C4-2B (cell line): ENCODE results near the gene SRRM4.

Experiments
- H3K27ac ChIP-seq: fragments of 450-650 bp; 2 replicates; pipeline ENCODE4 v1.5.1; 2017
- ZFX ChIP-seq: fragments of 450-650 bp; IDR thresholded peaks from 2 replicates; pipeline ENCODE4 v1.6.1; 2017
- TF ChIP-seq, protein P1 (sequence below): fragments of 450-650 bp; conservative IDR thresholded peaks from 2 replicates; pipeline ENCODE4 v1.5.1; 2017; ENCODE audit warnings: mild to moderate bottlenecking

The SRRM4 gene

DNA sequence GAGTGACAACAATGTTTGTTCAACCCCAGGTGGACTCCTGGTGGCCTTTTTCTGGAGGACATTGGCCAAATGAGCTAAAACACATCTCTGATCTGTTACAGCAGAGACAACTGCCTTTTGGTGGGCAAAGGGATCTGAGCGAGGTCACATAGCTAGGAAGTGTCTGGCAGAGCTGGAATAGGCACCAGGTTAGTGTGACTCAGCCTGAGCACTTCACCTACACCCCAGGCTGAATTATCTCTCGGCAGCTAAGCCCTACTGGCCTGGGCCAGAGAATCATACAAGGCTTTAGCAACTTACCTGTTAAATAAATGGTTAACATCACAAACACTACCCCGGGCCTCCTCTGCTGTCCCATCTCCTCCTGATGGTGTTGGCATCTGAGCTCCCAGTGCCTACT, 147.2 kb downstream of the SRRM4 start:
- no peak for TF ChIP-seq ZFX
- TF ChIP-seq, protein P1, sequence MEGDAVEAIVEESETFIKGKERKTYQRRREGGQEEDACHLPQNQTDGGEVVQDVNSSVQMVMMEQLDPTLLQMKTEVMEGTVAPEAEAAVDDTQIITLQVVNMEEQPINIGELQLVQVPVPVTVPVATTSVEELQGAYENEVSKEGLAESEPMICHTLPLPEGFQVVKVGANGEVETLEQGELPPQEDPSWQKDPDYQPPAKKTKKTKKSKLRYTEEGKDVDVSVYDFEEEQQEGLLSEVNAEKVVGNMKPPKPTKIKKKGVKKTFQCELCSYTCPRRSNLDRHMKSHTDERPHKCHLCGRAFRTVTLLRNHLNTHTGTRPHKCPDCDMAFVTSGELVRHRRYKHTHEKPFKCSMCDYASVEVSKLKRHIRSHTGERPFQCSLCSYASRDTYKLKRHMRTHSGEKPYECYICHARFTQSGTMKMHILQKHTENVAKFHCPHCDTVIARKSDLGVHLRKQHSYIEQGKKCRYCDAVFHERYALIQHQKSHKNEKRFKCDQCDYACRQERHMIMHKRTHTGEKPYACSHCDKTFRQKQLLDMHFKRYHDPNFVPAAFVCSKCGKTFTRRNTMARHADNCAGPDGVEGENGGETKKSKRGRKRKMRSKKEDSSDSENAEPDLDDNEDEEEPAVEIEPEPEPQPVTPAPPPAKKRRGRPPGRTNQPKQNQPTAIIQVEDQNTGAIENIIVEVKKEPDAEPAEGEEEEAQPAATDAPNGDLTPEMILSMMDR, result no peak
- no peak overlapping the region for H3K27ac ChIP-seq

DNA sequence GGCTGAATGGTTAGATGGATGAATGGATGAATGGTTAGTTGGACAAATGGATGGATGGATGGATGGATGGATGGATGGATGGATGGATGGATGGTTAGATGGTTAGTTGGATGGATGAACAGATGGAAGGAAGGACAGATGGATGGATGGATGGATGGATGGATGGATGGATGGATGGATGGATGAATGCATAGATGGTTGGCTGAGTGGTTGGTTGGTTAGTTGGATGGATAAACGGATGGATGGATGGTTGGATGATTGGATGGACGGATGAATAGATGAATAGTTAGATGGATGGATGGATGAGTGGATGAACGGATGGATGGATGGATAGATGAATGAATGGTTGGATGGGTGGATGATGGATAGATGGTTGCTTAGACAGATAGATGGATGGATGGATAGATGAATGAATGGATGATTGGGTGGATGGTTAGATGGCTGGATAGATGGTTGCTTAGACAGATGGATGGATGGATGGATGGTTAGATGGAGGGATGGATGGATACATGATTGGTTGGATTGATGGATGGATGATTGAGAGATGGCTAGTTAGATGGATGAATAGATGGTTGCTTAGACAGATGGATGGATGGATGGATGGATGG, 148.6 kb downstream of the SRRM4 start:
- TF ChIP-seq, protein P1, result no peak
- H3K27ac ChIP-seq, result no peak overlapping the region

DNA sequence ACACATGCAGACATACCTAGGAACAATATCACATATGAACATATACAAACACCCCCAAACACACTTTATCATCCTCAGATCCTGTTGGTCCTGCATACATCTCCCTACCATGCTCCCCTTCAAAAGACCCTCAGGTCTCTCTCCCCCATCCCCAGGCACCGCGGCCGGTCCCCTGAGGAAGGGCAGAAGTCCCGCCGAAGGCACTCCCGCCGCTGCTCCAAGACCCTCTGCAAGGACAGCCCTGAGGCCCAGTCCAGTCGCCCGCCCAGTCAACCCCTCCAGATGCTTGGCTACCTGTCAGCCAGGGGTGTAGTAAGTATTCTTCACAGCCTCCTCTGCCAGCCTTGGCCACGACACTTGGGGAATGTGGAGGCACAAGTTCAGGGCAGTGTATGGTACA, 149.2 kb downstream of the SRRM4 start:
- no peak overlapping the region for H3K27ac ChIP-seq
- TF ChIP-seq, protein P1, result no peak
- no peak for TF ChIP-seq ZFX

DNA sequence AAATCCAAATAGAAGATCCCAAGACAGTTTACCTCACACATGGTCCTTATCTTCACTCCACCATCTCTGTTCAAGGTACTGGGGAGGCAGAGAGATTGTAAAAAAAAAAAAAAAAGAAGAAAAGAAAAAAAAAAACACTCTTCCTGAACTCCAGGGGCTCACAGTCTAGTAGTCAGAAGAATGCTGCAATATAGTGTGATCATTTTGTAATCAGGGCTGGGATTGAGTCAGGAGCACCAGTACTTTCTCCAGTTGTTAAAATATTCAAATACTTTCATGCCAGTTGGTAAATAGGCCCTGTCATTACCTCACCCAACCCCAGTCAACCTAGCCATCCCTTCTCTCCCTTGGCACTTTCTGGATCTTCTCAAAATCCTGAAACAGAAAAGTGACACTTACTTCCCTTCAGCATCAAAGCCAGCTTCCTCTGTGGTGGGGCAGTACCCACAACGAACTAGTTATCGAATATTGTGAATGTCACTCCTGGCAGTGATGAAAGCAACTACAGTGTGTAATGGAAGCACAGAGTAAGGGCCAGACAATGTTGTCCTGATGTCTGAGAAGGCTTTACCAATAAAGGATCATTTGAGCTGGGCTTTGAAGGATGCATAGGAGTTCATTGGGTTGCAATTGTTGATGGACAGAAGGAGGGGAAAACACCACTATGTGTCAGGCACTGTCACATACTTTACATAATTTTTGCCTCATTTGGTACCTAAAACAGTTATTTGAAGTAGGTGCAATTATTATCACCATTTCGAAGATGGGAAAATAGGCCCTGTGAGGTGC, 153.1 kb downstream of the SRRM4 start:
- no peak overlapping the region for H3K27ac ChIP-seq
- TF ChIP-seq ZFX, result no peak
- TF ChIP-seq, protein P1, result no peak

DNA sequence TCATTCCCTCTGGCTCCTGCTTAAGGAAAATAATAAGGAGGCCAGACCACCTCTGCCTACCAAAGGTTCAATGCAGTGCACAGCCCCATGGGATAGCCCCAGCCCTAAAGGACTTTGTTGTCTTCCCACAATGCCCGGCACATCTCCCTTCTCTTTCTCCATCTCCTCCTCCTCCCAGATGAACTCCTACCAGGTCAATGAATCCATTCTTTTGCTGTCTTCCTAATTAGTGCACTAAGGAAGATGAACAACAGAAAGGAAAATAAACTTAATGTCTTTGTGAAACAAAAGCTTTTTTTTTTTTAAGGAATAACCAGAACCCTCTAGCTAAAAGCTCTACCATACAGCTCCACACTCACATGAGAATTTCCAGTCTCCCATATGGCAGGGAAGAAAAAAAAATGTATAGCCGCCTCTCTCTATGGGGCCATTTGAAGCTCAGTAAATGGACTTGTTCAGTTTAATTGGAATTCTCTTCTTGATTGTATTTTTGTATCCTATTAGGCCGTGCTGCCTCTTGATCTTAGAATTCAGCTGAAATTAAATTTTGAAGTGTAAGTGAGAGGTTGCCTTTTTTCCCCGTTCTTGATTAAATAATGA, 155.6 kb downstream of the SRRM4 start:
- no peak overlapping the region for H3K27ac ChIP-seq
- TF ChIP-seq ZFX, result no peak
- TF ChIP-seq, protein P1, result no peak

DNA sequence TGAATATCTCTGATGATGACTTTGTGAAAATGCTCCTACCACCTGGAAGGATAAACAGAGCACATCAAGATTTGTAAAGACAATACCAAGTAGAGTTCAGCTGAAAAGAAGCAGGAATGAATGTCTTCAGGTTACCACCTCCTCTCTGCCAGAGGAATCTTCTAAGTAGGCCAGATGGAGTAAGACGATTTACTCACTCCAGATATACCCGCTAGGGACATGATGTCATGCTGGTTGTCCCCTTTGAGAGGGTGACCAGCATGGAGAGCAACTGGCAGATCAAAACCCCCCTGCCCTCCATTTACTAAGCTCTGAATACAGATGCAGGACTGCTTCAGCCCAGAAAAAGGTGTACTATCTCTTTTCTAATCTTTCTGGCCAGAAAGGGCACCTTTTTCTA, 158.1 kb downstream of the SRRM4 start:
- no peak overlapping the region for H3K27ac ChIP-seq
- TF ChIP-seq, protein P1, result no peak
- TF ChIP-seq ZFX, result no peak

DNA sequence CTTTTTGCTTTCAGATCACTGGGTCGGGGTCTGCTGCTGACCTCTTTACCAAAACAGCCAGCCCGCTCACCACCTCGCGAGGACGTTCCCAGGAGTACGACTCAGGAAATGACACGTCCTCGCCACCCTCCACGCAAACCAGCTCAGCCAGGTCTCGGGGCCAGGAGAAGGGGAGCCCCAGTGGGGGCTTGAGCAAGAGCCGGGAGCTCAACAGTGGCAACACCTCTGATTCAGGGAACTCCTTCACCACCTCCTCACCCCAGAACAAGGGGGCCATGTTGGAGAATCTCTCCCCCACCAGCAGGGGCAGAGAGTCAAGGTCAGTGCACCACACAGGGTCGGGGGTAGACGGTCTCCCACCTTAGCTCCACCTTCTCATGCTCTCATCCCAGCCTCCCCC, 164.0 kb downstream of the SRRM4 start:
- H3K27ac ChIP-seq, result no peak overlapping the region
- TF ChIP-seq, protein P1, result no peak
- TF ChIP-seq ZFX, result no peak
